Putamen (tissue), 1 donor: ENCODE results near the gene FAM110A.
"Not testable (repeated sequence)": the region's sequence is repeated elsewhere in the genome, so short reads cannot be mapped to it uniquely, and the experiment has no call there.

Experiments used
- DNase-seq: peaks from one replicate; pipeline ENCODE4 v3.0.0-alpha.2; 2016; ENCODE audit warnings: low spot score

Gene FAM110A

GRCh38 chr20:833450-834150 is at the start of gene FAM110A:
FAM110A (plus strand) TSS chr20:833715; CDS start chr20:844805, 11,090 bp downstream.
- DNase-seq, result peak; percentile 90

- no peak for DNase-seq
Measured at GRCh38 chr20:787825-788224, 45.7 kb upstream of the FAM110A start.

GRCh38 chr20:791056-791455 is 42.5 kb upstream of the FAM110A start:
- no peak for DNase-seq

DNA sequence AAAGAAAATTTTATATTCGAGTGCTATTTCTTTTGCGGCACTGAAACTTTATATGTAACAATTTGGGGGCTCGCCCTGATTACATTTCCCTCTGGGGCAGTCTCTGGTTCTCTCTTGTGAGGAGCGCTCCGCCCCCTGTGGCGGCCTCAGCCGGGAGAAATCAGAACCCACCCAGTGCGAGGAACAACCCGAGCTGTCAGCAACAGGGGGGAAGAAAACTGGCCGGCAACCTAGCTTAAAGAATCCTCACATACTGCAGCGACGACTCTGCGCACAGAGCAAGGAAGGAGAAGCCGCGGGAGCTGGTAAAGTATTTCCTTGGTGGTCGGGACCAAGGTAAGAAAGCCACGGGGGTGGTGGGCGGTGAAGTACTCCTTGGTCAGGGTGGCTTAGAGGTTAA is 41.3 kb upstream of the FAM110A start:
- no peak for DNase-seq

- DNase-seq, result no peak
Measured at GRCh38 chr20:796921-797320, 36.6 kb upstream of the FAM110A start.

- not testable (repeated sequence) for DNase-seq
Measured at GRCh38 chr20:798746-799145, 34.8 kb upstream of the FAM110A start.

DNA sequence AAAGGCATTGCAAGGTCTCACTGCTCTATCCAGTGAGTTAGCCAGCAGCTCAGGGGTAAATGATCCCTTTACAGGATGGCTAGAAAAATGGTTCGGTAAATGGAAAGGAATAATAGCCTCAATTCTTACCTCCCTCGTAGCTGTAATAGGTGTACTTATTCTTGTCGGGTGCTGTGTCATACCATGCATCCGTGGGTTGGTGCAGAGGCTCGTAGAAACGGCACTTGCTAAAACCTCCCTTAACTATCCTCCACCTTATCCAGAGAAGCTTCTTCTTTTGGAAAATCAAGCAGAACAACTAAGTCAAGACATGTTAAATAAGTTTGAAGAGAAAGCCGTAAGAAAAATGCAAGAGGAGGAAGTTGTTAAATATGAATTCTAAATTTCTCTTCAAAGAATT is 33.5 kb upstream of the FAM110A start:
- peak; percentile 34 for DNase-seq

- no peak for DNase-seq
Measured at GRCh38 chr20:801678-802077, 31.8 kb upstream of the FAM110A start.

GRCh38 chr20:805713-806112 is 27.8 kb upstream of the FAM110A start:
- DNase-seq, result no peak

DNA sequence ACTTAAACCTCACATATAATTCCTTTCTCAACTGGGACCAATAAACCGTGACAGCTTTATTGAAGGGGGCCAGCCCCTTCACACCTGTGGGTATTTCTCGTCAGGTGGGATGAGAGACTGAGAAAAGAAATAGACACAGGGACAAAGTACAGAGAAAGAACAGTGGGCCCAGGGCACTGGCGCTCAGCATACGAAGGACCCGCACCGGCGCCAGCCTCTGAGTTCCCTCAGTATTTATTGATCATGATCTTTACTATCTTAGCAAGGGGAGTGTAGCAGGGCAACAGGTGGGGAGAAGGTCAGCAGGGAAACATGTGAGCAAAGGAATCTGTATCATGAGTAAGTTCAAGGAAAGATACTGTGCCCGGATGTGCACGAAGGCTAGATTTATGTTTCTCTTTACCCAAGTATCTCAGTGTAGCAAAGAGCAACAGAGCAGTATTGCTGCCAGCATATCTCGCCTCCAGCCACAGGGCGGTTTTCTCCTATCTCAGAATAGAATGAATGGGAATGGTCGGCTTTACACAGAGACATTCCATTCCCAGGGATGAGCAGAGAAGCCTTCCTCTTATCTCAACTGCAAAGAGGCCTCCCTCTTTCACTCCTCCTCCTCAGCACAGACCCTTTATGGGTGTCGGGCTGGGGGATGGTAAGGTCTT is 21.6 kb upstream of the FAM110A start:
- DNase-seq, result not testable (repeated sequence)

- not testable (repeated sequence) for DNase-seq
Measured at GRCh38 chr20:812435-812814, 21.1 kb upstream of the FAM110A start.

DNA sequence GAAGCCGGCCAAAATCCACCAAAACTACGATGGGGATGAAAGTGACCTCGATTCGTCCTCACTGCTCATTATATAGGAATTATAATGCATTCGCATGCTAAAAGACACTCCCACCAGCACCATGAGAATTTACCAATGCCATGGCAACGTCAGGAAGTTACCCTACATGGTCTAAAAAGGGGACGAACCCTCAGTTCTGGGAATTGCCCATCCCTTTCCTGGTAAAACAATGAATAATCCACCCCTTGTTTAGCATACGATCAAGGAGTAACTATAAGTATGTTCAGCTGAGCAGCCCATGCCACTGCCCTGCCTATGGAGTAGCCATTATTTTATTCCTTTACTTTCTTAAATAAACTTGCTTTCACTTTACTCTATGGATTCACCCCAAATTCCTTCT is 20.1 kb upstream of the FAM110A start:
- no peak for DNase-seq

DNA sequence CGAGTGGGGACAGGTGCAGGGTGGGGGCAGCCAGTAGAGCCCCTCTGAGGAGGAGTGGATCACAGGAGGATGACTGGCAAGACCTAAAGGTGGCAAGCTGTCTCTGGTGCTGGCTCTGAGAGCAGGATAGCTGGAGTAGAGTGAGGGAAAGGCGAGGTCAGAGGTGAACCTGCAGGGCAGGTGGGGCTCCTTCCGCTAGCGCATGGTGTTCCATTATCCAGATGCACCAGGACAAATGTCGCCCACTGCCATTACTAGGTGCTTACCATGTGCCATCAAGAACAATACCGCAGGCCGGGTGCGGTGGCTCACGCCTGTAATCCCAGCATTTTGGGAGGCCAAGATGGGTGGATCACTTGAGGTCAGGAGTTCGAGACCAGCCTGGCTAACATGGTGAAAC is 18.3 kb upstream of the FAM110A start:
- no peak for DNase-seq

DNA sequence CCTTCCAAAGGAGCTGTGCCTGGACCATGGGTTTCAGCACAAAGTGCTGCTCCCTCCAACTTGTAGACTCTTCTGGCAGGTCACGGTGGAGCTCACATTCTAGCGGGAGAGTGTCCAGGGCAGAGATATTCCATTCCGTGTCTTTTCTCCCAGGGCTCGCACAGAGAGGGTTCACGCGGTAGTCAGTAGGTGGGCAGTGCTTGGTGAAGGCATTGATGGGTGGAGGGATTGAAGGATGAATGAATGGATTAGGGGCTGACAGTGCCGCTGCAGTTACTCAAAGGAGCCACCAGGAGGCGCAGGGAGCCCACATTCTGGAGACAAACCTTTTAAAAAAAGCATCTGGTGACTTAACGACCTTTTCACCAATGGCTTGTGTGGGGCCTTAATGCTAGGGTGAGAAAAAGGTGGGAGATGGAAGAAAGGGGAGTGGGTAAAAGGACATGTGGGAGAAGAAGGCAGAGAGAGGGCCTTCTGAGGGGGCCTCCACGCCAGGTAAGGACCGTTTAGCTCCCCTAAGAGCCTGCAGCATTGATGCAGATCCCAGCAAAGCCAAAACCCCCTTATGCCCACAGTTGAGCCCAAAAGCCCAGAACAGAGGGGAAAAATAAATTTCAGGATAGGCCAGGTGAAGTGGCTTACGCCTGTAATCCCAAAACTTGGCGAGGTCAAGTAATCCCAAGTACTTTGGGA is 17.5 kb upstream of the FAM110A start:
- no peak for DNase-seq

GRCh38 chr20:818001-818664 is 15.4 kb upstream of the FAM110A start:
- DNase-seq, result no peak

DNA sequence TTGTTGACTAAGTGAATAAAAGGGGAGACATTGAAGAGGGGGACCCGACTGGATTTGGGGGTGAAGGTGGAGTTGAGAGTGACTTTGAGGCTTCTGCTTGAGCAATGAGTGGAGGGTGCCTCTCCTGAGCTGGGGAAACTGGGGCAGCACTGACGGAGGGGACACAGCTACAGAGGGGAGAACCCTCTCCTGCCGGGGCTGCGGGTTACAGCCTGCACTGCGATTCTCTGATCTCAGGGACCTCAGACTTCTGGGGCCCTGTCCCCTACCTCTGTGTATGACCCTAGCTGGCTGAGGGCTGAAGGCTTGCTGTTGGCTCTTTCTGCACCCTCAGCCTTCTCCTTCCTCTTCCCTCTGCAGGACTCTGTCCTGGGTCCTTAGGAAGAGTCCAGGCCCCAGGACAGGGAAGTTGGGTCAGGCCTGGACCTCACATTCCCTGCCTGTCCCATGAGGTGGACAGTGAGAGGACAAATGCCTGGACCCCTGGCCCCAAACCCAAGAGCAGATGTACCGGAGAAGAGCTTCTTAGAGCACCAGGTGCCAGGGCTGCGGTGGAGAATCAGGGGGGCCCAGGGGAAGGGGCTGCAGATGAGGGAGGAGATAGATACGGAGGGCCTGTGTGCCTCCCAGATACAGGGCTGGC is 13.7 kb upstream of the FAM110A start:
- DNase-seq, result no peak

DNA sequence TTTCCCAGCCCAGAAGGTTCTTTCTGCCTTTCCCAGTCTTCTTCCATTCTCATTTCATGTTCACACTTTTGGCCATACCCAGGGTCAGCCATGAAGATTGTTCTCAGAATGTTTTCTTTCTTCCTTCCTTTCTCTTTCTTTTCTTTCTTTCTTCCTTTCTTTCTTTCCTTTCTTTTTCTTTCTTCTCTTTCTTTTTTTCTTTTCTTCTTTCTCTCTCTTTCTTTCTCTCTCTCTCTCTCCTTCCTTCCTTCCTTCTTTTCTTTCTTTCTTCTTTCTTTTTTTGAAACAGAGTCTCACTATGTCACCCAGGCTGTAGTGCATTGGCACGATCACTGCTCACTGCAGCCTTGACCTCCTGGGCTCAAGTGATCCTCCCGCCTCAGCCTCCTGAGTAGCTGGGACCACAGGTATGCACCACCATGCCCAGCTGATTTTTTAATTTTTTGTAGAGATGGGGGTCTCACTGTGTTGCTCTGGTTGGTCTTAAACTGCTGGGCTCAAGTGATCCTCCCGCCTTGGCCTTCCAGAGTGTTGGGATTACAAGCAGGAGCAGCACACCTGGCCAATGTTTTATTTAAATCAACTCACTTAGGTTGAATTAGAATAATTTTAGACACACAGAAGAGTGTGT is 13.1 kb upstream of the FAM110A start:
- no peak for DNase-seq

DNA sequence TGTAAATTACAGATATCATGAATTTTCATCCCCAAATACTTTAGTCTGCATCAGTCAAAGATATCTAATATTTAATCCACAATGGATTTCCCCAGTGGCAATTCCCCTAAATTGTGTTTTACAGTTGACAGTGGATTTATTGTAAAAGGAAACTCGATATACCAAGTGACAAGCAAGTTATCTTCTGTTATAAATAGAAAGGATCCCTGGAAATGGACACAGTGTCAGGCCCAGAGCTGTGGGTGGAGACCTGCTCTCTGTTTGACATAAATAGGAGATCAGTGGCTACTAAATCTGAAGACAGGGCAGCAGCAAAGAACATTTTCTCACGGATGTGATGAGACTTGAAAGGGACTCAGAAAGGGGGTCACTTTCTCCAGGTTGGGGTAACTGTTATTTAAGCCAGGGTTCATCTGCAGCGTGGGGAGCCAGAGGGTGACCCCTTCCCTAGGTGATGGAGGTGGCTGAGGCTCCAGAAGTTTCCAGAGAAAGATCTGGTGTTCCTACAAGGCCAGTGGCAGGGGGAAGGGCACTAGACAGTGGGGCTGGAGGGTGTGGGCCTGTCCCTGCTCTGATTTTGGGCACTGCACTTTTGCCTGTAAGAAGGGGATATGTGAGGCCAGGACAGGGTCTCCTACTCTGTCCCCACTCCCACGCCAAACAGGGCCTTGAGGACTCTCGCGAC is 12.3 kb upstream of the FAM110A start:
- DNase-seq, result no peak

DNA sequence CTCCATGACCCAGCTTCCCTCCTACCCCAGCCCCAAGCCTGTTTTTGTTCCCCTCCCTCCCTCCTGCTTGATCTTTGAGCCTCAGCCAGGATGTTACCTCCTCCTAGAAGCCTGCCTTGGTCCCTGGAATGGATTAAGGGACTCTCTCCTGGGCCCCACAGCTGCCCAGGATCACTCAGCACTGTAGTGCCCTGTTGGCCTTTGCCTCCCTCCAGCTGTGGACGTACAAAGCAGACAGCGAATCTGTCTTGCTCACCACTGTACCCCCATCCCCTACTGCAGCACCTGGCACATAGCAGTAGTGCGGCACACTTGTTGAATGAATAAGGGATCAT is 11.8 kb upstream of the FAM110A start:
- DNase-seq, result no peak

- no peak for DNase-seq
Measured at GRCh38 chr20:822651-823573, 10.6 kb upstream of the FAM110A start.
